Measurements from ENCODE around the gene ITLN1. TPM values are rescaled to one million over a fixed set of nuclear protein-coding genes. Genes with fewer than 3 reads are reported as not detected.

ITLN1 gene
- polyA plus RNA-seq, 1 donor from 2014 or later, result not detected

GRCh38 chr1:160827418-160827817 lies 57.6 kb downstream of the ITLN1 start:
- Histone ChIP-seq H3K4me3 (ENCODE audit: low read length) (no peak overlapping the region), H2AFZ (ENCODE audit: low read depth, low read length) (no peak overlapping the region), H3K4me2 (ENCODE audit: low read length) (no peak overlapping the region)

GRCh38 chr1:160826546-160826945 lies 58.4 kb downstream of the ITLN1 start:
- H3K79me2 ChIP-seq (replicated peaks; ENCODE audit: insufficient read depth, low read length), result no peaks in the 10 kb centered on the region
- H3K36me3 ChIP-seq (ENCODE audit: insufficient read depth, low read length), result no peaks in the 10 kb centered on the region
- H2AFZ ChIP-seq (ENCODE audit: low read depth, low read length), result no peak overlapping the region
- no peaks in the 10 kb centered on the region for H3K9me2 ChIP-seq (ENCODE audit: insufficient read depth, low read length)
- H3K27me3 ChIP-seq (ENCODE audit: insufficient read depth, low read depth, low read length), result no peaks in the 10 kb centered on the region
- H3F3A ChIP-seq (ENCODE audit: insufficient read depth, low read length, poor library complexity, severe bottlenecking), result no peaks in the 10 kb centered on the region
- H3K4me3 ChIP-seq (ENCODE audit: low read length), result no peak overlapping the region
- H3K27ac ChIP-seq (ENCODE audit: low read length), result no peak overlapping the region
- H3K9ac ChIP-seq (ENCODE audit: low read length), result no peak overlapping the region
- no peaks in the 10 kb centered on the region for H4K20me1 ChIP-seq (ENCODE audit: insufficient read depth)
- no peak overlapping the region for H3K4me2 ChIP-seq (ENCODE audit: low read length)
- no peaks in the 10 kb centered on the region for H3K9me3 ChIP-seq (ENCODE audit: low read length)
- no peak for TF ChIP-seq CTCF (IDR thresholded peaks at IDR 0.05; ENCODE audit: poor library complexity, severe bottlenecking)
- no peak for TF ChIP-seq RAD21 (conservative IDR thresholded peaks at IDR 0.05)
- TF ChIP-seq REST (IDR thresholded peaks at IDR 0.05; ENCODE audit: borderline replicate concordance), result no peak
- no peak for TF ChIP-seq EP300 (conservative IDR thresholded peaks at IDR 0.05; ENCODE audit: poor library complexity, severe bottlenecking)
- no peak for TF ChIP-seq SMC3 (conservative IDR thresholded peaks at IDR 0.05; ENCODE audit: poor library complexity)
- TF ChIP-seq POLR2AphosphoS5 (IDR thresholded peaks at IDR 0.05), result no peak
- no peak for TF ChIP-seq TAF1 (IDR thresholded peaks at IDR 0.05; ENCODE audit: low read depth)

More at GRCh38 chr1:160827418-160827817, 57.6 kb downstream of the ITLN1 start:
- no peak overlapping the region for H3K9ac ChIP-seq (ENCODE audit: low read length)
- no peaks in the 10 kb centered on the region for H3K27me3 ChIP-seq (ENCODE audit: insufficient read depth, low read depth, low read length)
- H3K9me3 ChIP-seq (ENCODE audit: low read length), result no peaks in the 10 kb centered on the region
- H4K20me1 ChIP-seq (ENCODE audit: insufficient read depth), result no peaks in the 10 kb centered on the region
- no peaks in the 10 kb centered on the region for H3K36me3 ChIP-seq (ENCODE audit: insufficient read depth, low read length)
- TF ChIP-seq RAD21 (conservative IDR thresholded peaks at IDR 0.05) (no peak), TAF1 (IDR thresholded peaks at IDR 0.05; ENCODE audit: low read depth) (no peak), SMC3 (conservative IDR thresholded peaks at IDR 0.05; ENCODE audit: poor library complexity) (no peak), EZH2 (IDR thresholded peaks at IDR 0.05; ENCODE audit: borderline replicate concordance, insufficient read depth, low read length, poor library complexity, severe bottlenecking) (no peak), POLR2AphosphoS5 (IDR thresholded peaks at IDR 0.05) (no peak), CTCF (IDR thresholded peaks at IDR 0.05; ENCODE audit: poor library complexity, severe bottlenecking) (no peak), MXI1 (conservative IDR thresholded peaks at IDR 0.05; ENCODE audit: poor library complexity, severe bottlenecking) (no peak), EP300 (conservative IDR thresholded peaks at IDR 0.05; ENCODE audit: poor library complexity, severe bottlenecking) (no peak), REST (IDR thresholded peaks at IDR 0.05; ENCODE audit: borderline replicate concordance) (no peak)
- H3K27ac ChIP-seq (ENCODE audit: low read length), result no peak overlapping the region
- no peaks in the 10 kb centered on the region for H3K9me2 ChIP-seq (ENCODE audit: insufficient read depth, low read length)
- H3F3A ChIP-seq (ENCODE audit: insufficient read depth, low read length, poor library complexity, severe bottlenecking), result no peaks in the 10 kb centered on the region
- no peaks in the 10 kb centered on the region for H3K79me2 ChIP-seq (replicated peaks; ENCODE audit: insufficient read depth, low read length)
